H9 (cell line): ENCODE measurements around the gene HIC1. TPM values are rescaled to one million over a fixed set of nuclear protein-coding genes. Genes with fewer than 3 reads are reported as not detected.
A peak's percentile ranks its signal among the peaks of the same experiment; 100 is the strongest.

Source experiments
- DNase-seq: peaks from one replicate; pipeline ENCODE4 v3.0.0-alpha.2; 2017
- H2AFZ ChIP-seq: one replicate; pipeline ENCODE4 v1.6.1; 2013; ENCODE audit warnings: mild to moderate bottlenecking, low read length, control low read depth, moderate library complexity
- H2AK5ac ChIP-seq: 2 replicates; pipeline ENCODE4 v1.6.1; 2013; ENCODE audit warnings: low read length, control low read depth, mixed read lengths; ENCODE audit not compliant: insufficient read length
- H2BK120ac ChIP-seq: one replicate; pipeline ENCODE4 v1.6.1; 2013; ENCODE audit warnings: low read depth, mild to moderate bottlenecking, low read length, control low read depth, inconsistent platforms; ENCODE audit not compliant: poor library complexity, severe bottlenecking
- H2BK12ac ChIP-seq: 2 replicates; pipeline ENCODE4 v1.6.1; 2013; ENCODE audit warnings: low read length, control low read depth, mixed read lengths, low read depth; ENCODE audit not compliant: insufficient read length
- H2BK15ac ChIP-seq: 2 replicates; pipeline ENCODE4 v1.6.1; 2013; ENCODE audit warnings: low read depth, low read length, control low read depth
- H2BK20ac ChIP-seq: one replicate; pipeline ENCODE4 v1.6.1; 2013; ENCODE audit warnings: low read depth, mild to moderate bottlenecking, low read length, control low read depth, inconsistent platforms; ENCODE audit not compliant: poor library complexity, severe bottlenecking
- H2BK5ac ChIP-seq: 2 replicates; pipeline ENCODE4 v1.6.1; 2013; ENCODE audit warnings: low read length, control low read depth, mixed read lengths; ENCODE audit not compliant: insufficient read length
- H3K14ac ChIP-seq: 2 replicates; pipeline ENCODE4 v1.6.1; 2013; ENCODE audit warnings: low read length, control low read depth; ENCODE audit not compliant: insufficient read depth
- H3K18ac ChIP-seq: 2 replicates; pipeline ENCODE4 v1.6.1; 2013; ENCODE audit warnings: low read depth, mild to moderate bottlenecking, mixed read lengths, low read length, control low read depth; ENCODE audit not compliant: insufficient read length
- H3K23ac ChIP-seq: 2 replicates; pipeline ENCODE4 v1.6.1; 2013; ENCODE audit warnings: low read length, control low read depth, mixed read lengths, low read depth; ENCODE audit not compliant: insufficient read length
- H3K23me2 ChIP-seq: 2 replicates; pipeline ENCODE4 v1.6.1; 2013; ENCODE audit warnings: low read depth, mild to moderate bottlenecking, mixed read lengths, low read length, control low read depth; ENCODE audit not compliant: insufficient read length, poor library complexity, severe bottlenecking
- H3K27ac ChIP-seq: 2 replicates; pipeline ENCODE4 v1.5.1; 2013; ENCODE audit warnings: low read length, control low read depth, mixed read lengths, low read depth; ENCODE audit not compliant: insufficient read length
- H3K27me3 ChIP-seq: 2 replicates; pipeline ENCODE4 v1.6.1; 2013; ENCODE audit warnings: low read length, control low read depth, inconsistent platforms; ENCODE audit not compliant: insufficient read depth
- H3K4ac ChIP-seq: 2 replicates; pipeline ENCODE4 v1.6.1; 2013; ENCODE audit warnings: low read depth, mild to moderate bottlenecking, control low read depth, inconsistent platforms, low read length, moderate library complexity
- H3K4me1 ChIP-seq: 2 replicates; pipeline ENCODE4 v1.6.1; 2013; ENCODE audit warnings: low read length, control low read depth, inconsistent platforms; ENCODE audit not compliant: insufficient read depth
- H3K4me2 ChIP-seq: 2 replicates; pipeline ENCODE4 v1.6.1; 2013; ENCODE audit warnings: low read length, control low read depth, mixed read lengths; ENCODE audit not compliant: insufficient read length, insufficient read depth
- H3K56ac ChIP-seq: 2 replicates; pipeline ENCODE4 v1.6.1; 2013; ENCODE audit warnings: low read depth, mild to moderate bottlenecking, mixed read lengths, low read length, control low read depth; ENCODE audit not compliant: insufficient read length
- H3K79me1 ChIP-seq: 2 replicates; pipeline ENCODE4 v1.6.1; 2013; ENCODE audit warnings: low read depth, mild to moderate bottlenecking, moderate library complexity, low read length, control low read depth, inconsistent platforms; ENCODE audit not compliant: insufficient read depth, poor library complexity, severe bottlenecking
- H3K79me2 ChIP-seq: 2 replicates; pipeline ENCODE4 v1.6.1; 2013; ENCODE audit warnings: low read length, control low read depth, inconsistent platforms; ENCODE audit not compliant: insufficient read depth
- H3K9ac ChIP-seq: 2 replicates; pipeline ENCODE4 v1.6.1; 2013; ENCODE audit warnings: low read length, control low read depth, mixed read lengths; ENCODE audit not compliant: insufficient read length; ENCODE audit errors: extremely low read depth
- H3K9me3 ChIP-seq: one replicate; pipeline ENCODE4 v1.6.1; 2013; ENCODE audit warnings: low read depth, low read length, inconsistent platforms; ENCODE audit not compliant: control insufficient read depth
- H3T11ph ChIP-seq: one replicate; pipeline ENCODE4 v1.6.1; 2013; ENCODE audit warnings: mild to moderate bottlenecking, low read length, control low read depth, inconsistent platforms
- H4K20me1 ChIP-seq: one replicate; pipeline ENCODE4 v1.6.1; 2013; ENCODE audit not compliant: control insufficient read depth, insufficient read length, insufficient read depth
- H4K5ac ChIP-seq: 2 replicates; pipeline ENCODE4 v1.6.1; 2013; ENCODE audit warnings: low read depth, mild to moderate bottlenecking, mixed read lengths, low read length, control low read depth; ENCODE audit not compliant: insufficient read length
- H4K8ac ChIP-seq: replicated peaks from 2 replicates; pipeline ENCODE4 v1.6.1; 2013; ENCODE audit warnings: low read length, control low read depth, mixed read lengths, low read depth; ENCODE audit not compliant: insufficient read length
- H4K91ac ChIP-seq: 2 replicates; pipeline ENCODE4 v1.6.1; 2013; ENCODE audit warnings: low read depth, mild to moderate bottlenecking, moderate library complexity, mixed read lengths, low read length, control low read depth; ENCODE audit not compliant: insufficient read length
- H3K27ac Mint-ChIP-seq, 3 experiments: 2 replicates in 2 of 3; 3 replicates in 1 of 3; pipeline ENCODE4 v1.8.0; 2020 to 2021; ENCODE audit warnings: mixed read lengths in 3 of 3, mild to moderate bottlenecking in 1 of 3, moderate library complexity in 1 of 3
- H3K27me3 Mint-ChIP-seq: 2 replicates; pipeline ENCODE4 v1.8.0; 2021; ENCODE audit warnings: low read depth, mild to moderate bottlenecking, moderate library complexity, mixed read lengths
- H3K36me3 Mint-ChIP-seq, 3 experiments: 2 replicates in 2 of 3; 3 replicates in 1 of 3; pipeline ENCODE4 v1.8.0; 2020 to 2021; ENCODE audit warnings: low read depth in 3 of 3, mixed read lengths in 3 of 3; ENCODE audit not compliant: insufficient read depth in 1 of 3
- H3K4me1 Mint-ChIP-seq, 2 experiments: 2 replicates each; pipeline ENCODE4 v1.8.0; 2020; ENCODE audit warnings: mixed read lengths in 2 of 2
- H3K4me3 Mint-ChIP-seq, 2 experiments: 2 replicates in 1 of 2; 3 replicates in 1 of 2; pipeline ENCODE4 v1.8.0; 2020 to 2021; ENCODE audit warnings: mild to moderate bottlenecking in 2 of 2, mixed read lengths in 2 of 2, moderate library complexity in 1 of 2
- H3K9me3 Mint-ChIP-seq, 2 experiments: 2 replicates in 1 of 2; 3 replicates in 1 of 2; pipeline ENCODE4 v1.8.0; 2020; ENCODE audit warnings: mild to moderate bottlenecking in 2 of 2, mixed read lengths in 2 of 2, moderate library complexity in 1 of 2
- WGBS: extraction: QIAGEN DNeasy Blood & Tissue Kit; methylation state at CpG from one replicate; pipeline ENCODE4 v1.1.7; 2013; ENCODE audit warnings: missing lambda C conversion rate, low lambda C conversion rate, mixed read lengths; ENCODE audit not compliant: insufficient read length; ENCODE audit errors: extremely low coverage; 5-methylcytosine and 5-hydroxymethylcytosine counted together
- total RNA-seq: library from RNA; stranded (reverse); gene quantifications from 2 replicates; pipeline ENCODE4 v1.2.1, GENCODE V29; 2021
- TF ChIP-seq, protein P1 (sequence below): fragments of 200-600 bp; sonication (generic); conservative IDR thresholded peaks from 3 replicates; pipeline ENCODE4 v1.8.0; 2021; ENCODE audit warnings: antibody characterized with exemption, mild to moderate bottlenecking

Gene HIC1
- total RNA-seq, 1 experiment from 2014 or later: 1.8 TPM

DNA sequence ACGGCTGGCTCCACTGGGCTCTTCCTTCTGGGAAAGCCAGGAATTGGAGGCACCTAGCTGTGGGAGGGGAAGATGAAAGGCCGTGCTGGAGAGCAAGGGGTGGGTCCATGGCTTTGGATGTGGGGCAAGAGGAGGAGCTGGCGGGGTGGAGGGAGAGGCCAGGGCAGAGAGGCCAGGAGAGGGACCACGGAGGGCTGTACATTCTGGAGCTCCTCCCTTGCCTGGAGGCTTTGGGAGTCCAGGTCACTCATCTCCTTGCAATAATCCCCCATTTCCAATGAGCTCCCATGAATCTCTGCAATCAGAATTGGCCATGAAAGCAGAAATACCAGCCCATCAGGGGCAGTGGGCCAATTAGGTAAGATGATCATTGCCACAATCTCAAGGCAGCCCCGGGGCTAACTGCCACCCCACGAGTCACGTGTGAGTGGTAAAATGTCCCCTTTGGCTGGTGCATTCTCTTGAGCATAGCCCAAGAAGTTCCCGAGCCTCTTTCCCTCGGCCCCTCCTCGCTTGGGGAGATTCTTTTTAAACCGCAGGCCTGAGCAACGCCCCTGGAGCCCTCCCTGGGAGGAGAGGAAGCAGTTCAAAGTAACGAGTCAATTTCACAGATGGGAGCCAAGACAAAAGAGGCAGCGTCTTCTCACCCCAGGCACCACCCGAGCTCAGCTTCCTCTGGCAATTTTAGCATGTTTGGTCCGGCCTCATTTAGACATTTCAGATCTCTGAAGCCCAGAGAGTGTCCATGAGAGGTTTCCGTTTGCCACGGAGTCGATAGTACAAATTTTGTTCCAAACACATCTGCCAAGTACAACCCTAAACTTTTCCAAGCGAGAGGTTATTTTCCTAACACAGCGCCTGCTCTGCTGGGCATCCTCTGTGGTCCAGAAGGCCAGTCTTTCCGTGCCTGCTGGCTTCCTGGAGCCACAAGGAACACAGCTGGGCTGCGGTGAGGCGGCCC lies 43.2 kb upstream of the HIC1 start:
- peak overlapping the region in 1 of 2 experiments; percentile 24; a peak in 2 of 5 replicates for H3K4me3 Mint-ChIP-seq
- TF ChIP-seq, protein P1, sequence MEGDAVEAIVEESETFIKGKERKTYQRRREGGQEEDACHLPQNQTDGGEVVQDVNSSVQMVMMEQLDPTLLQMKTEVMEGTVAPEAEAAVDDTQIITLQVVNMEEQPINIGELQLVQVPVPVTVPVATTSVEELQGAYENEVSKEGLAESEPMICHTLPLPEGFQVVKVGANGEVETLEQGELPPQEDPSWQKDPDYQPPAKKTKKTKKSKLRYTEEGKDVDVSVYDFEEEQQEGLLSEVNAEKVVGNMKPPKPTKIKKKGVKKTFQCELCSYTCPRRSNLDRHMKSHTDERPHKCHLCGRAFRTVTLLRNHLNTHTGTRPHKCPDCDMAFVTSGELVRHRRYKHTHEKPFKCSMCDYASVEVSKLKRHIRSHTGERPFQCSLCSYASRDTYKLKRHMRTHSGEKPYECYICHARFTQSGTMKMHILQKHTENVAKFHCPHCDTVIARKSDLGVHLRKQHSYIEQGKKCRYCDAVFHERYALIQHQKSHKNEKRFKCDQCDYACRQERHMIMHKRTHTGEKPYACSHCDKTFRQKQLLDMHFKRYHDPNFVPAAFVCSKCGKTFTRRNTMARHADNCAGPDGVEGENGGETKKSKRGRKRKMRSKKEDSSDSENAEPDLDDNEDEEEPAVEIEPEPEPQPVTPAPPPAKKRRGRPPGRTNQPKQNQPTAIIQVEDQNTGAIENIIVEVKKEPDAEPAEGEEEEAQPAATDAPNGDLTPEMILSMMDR: no peak

More for the DNA sequence above, 43.2 kb upstream of the HIC1 start:
- Histone ChIP-seq H3K27ac (no peak overlapping the region), H2BK120ac (no peak overlapping the region), H2BK20ac (no peak overlapping the region), H3K4ac (no peak overlapping the region), H3K79me1 (no peaks in the 10 kb centered on the region), H3K4me2 (no peak overlapping the region), H2BK12ac (no peak overlapping the region), H3K9me3 (no peaks in the 10 kb centered on the region), H4K20me1 (peaks cover 2% of the 10 kb centered on the region), H2BK15ac (no peak overlapping the region), H3K79me2 (no peaks in the 10 kb centered on the region), H3K27me3 (no peaks in the 10 kb centered on the region; the same call in 1 of the 2 replicates), H3K23me2 (no peaks in the 10 kb centered on the region), H3K9ac (no peak overlapping the region), H2BK5ac (no peak overlapping the region), H2AK5ac (no peak overlapping the region), H2AFZ (peak overlapping the region; percentile 5), H3K14ac (no peak overlapping the region; the same call in 1 of the 2 replicates), H4K8ac (no peak overlapping the region), H4K5ac (no peak overlapping the region), H4K91ac (no peak overlapping the region), H3T11ph (no peak overlapping the region), H3K23ac (no peak overlapping the region), H3K4me1 (no peaks in the 10 kb centered on the region; the same call in 1 of the 2 replicates), H3K56ac (no peak overlapping the region), H3K18ac (no peak overlapping the region)
- Mint-ChIP-seq H3K4me1 (peaks cover 14 to 18% of the 10 kb centered on the region in 2 experiments), H3K27me3 (peaks cover 77% of the 10 kb centered on the region), H3K36me3 (no peaks in the 10 kb centered on the region), H3K27ac (no peak overlapping the region), H3K9me3 (no peaks in the 10 kb centered on the region; a peak in 2 of 5 replicates)
- peak; percentile 77 for DNase-seq
- WGBS: no CpG with 5 or more reads among the region's 24 CpGs
